Adrenal gland (tissue), 5 donors: Measurements from ENCODE around the gene HPSE2.

Experiments used
- POLR2A ChIP-seq, 2 donors: fragments of 450-650 bp; IDR thresholded peaks; one replicate each; pipeline ENCODE4 v1.6.1; 2017; ENCODE audit warnings: antibody characterized with exemption in 2 of 2, mild to moderate bottlenecking in 2 of 2, moderate library complexity in 1 of 2
- TF ChIP-seq, protein P1 (sequence below), 6 experiments: fragments of 450-650 bp in 4 of 6; fragments of 200-600 bp in 2 of 6; sonication (generic) in 1 of 6; IDR thresholded peaks; 1 replicate in 5 of 6; 2 replicates in 1 of 6; pipeline versions ENCODE4 v1.5.1 to v1.8.0; 2016 to 2021; ENCODE audit warnings: antibody characterized with exemption in 6 of 6, mild to moderate bottlenecking in 2 of 6, moderate library complexity in 1 of 6
- donor health status: DM: no; HTN: no; CAD: no.

DNA sequence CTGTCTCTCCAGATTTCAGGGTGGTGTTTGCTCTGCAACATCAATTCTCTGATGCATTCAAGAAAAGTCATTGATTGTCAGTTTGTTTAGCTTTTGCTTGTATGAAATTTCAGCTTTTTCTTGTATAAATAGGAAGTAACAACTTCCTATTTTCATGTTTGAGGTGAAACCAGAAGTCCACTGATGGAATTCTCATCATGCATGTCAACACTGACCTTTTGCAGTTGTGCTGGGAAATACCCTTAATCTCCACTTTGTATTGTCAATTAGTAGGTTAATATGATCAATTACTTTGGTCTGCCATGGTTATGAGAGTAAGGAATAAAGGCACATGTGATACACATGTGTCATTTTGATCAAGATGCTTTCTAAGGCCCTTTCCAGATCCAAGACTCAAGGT lies 580.2 kb downstream of the HPSE2 start:
- TF ChIP-seq, protein P1, sequence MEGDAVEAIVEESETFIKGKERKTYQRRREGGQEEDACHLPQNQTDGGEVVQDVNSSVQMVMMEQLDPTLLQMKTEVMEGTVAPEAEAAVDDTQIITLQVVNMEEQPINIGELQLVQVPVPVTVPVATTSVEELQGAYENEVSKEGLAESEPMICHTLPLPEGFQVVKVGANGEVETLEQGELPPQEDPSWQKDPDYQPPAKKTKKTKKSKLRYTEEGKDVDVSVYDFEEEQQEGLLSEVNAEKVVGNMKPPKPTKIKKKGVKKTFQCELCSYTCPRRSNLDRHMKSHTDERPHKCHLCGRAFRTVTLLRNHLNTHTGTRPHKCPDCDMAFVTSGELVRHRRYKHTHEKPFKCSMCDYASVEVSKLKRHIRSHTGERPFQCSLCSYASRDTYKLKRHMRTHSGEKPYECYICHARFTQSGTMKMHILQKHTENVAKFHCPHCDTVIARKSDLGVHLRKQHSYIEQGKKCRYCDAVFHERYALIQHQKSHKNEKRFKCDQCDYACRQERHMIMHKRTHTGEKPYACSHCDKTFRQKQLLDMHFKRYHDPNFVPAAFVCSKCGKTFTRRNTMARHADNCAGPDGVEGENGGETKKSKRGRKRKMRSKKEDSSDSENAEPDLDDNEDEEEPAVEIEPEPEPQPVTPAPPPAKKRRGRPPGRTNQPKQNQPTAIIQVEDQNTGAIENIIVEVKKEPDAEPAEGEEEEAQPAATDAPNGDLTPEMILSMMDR (IDR thresholded peaks at IDR 0.05), result no peak
- no peak for TF ChIP-seq POLR2A (IDR thresholded peaks at IDR 0.05)
